K562 (cell line): Measurements from ENCODE around the gene BCAR3. TPM values are rescaled to one million over a fixed set of nuclear protein-coding genes. Genes with fewer than 3 reads are reported as not detected.
A peak's percentile ranks its signal among the peaks of the same experiment; 100 is the strongest.
"Not testable (repeated sequence)": the region's sequence is repeated elsewhere in the genome, so short reads cannot be mapped to it uniquely, and the experiment has no call there.

ENCODE experiments used
- ATAC-seq: fragments of 200-7000 bp; cut with Tn5 transposase; 3 replicates; pipeline ENCODE4 v1.9.1; 2020; ENCODE audit warnings: moderate library complexity
- BruUV-seq: library from RNA; stranded (reverse); fragments of 400-500 nt; replicated peaks from 2 replicates; lab custom pipeline; 2021; lab: Mats Ljungman, UMichigan
- CTCF ChIA-PET: fragments of 300-600 bp; formaldehyde crosslinking; extraction: SDS; loops from one replicate; lab custom pipeline; 2021; ENCODE audit warnings: low intra/inter-chr PET ratio; lab: Yijun Ruan, JAX
- POLR2A ChIA-PET: fragments of 300-600, 350-650 bp; sonication (Branson Sonifier 250); formaldehyde crosslinking; extraction: SDS; loops from one replicate; lab custom pipeline; 2021; ENCODE audit warnings: antibody characterized with exemption, inconsistent platforms; lab: Yijun Ruan, JAX
- DNase-seq, 4 experiments: peaks; one replicate each; pipeline versions ENCODE4 v3.0.0 to v3.0.0-alpha.2; 2011 to 2018; ENCODE audit warnings: low spot score in 3 of 4, mixed read lengths in 3 of 4; ENCODE audit errors: extremely low read depth in 1 of 4
- FAIRE-seq: peaks from 2 replicates; lab custom pipeline; 2011; peaks lifted over from hg19 to GRCh38; lab: Jason Lieb, UNC
- H2AFZ ChIP-seq: 2 replicates; pipeline ENCODE4 v1.6.0; 2011; ENCODE audit warnings: low read depth, low read length, control low read depth, inconsistent platforms
- H3K27ac ChIP-seq: fragments of 200-600 bp; 3 replicates; pipeline ENCODE4 v1.8.0; 2011; ENCODE audit warnings: low read depth, mild to moderate bottlenecking, control low read depth, inconsistent platforms, low read length, moderate library complexity, mixed read lengths; ENCODE audit errors: extremely low read depth
- H3K27me3 ChIP-seq, 2 experiments: fragments of 300-600 bp in 1 of 2; 2 replicates in 1 of 2; 3 replicates in 1 of 2; pipeline versions ENCODE4 v1.6.0 to v1.8.0; 2011; ENCODE audit warnings: inconsistent platforms in 2 of 2, low read length in 2 of 2, mild to moderate bottlenecking in 1 of 2, mixed read lengths in 1 of 2, moderate library complexity in 1 of 2; ENCODE audit not compliant: control insufficient read depth in 2 of 2, insufficient read depth in 2 of 2
- H3K36me3 ChIP-seq: fragments of 300-600 bp; 3 replicates; pipeline ENCODE4 v1.8.0; 2011; ENCODE audit warnings: mild to moderate bottlenecking, low read length, inconsistent platforms; ENCODE audit not compliant: control insufficient read depth, insufficient read depth
- H3K4me1 ChIP-seq, 2 experiments: fragments of 200-600 bp in 1 of 2; replicated peaks in 1 of 2; 2 replicates in 1 of 2; 3 replicates in 1 of 2; pipeline versions ENCODE4 v1.5.1 to v1.8.0; 2011; ENCODE audit warnings: inconsistent platforms in 2 of 2, low read length in 2 of 2, mild to moderate bottlenecking in 1 of 2, mixed read lengths in 1 of 2, moderate library complexity in 1 of 2; ENCODE audit not compliant: control insufficient read depth in 2 of 2, insufficient read depth in 2 of 2
- H3K4me2 ChIP-seq: 2 replicates; pipeline ENCODE4 v1.6.1; 2011; ENCODE audit warnings: low read length, control low read depth, inconsistent platforms, mixed read lengths; ENCODE audit not compliant: insufficient read depth
- H3K4me3 ChIP-seq: fragments of 200-600 bp; sonication (generic), shearing (Covaris generic); 2 replicates; pipeline ENCODE4 v1.5.1; 2016; ENCODE audit warnings: control low read depth, inconsistent platforms
- H3K79me2 ChIP-seq: fragments of 200-600 bp; 3 replicates; pipeline ENCODE4 v1.8.0; 2011; ENCODE audit warnings: low read length, inconsistent platforms; ENCODE audit not compliant: control insufficient read depth, insufficient read depth
- H3K9ac ChIP-seq, 2 experiments: 2 replicates each; pipeline versions ENCODE4 v1.6.0 to v1.6.1; 2011; ENCODE audit warnings: low read depth in 2 of 2, low read length in 2 of 2, control low read depth in 1 of 2, inconsistent platforms in 1 of 2, mild to moderate bottlenecking in 1 of 2, mixed read lengths in 1 of 2; ENCODE audit not compliant: insufficient read depth in 1 of 2
- H3K9me1 ChIP-seq: one replicate; pipeline ENCODE4 v1.6.0; 2011; ENCODE audit warnings: inconsistent platforms, mild to moderate bottlenecking, low read length, moderate library complexity; ENCODE audit not compliant: control insufficient read depth, insufficient read depth
- H3K9me3 ChIP-seq: replicated peaks from 2 replicates; pipeline ENCODE4 v1.5.1; 2011; ENCODE audit warnings: low read depth, low read length, inconsistent platforms; ENCODE audit not compliant: control insufficient read depth, insufficient read depth
- H4K20me1 ChIP-seq: replicated peaks from 2 replicates; pipeline ENCODE4 v1.6.1; 2011; ENCODE audit warnings: low read length, inconsistent platforms, mixed read lengths; ENCODE audit not compliant: control insufficient read depth, insufficient read depth
- ADNP ChIP-seq: fragments of 200-800 bp; sonication (Bioruptor generic); IDR thresholded peaks from 2 replicates; pipeline ENCODE4 v1.6.1; 2016; ENCODE audit warnings: missing genetic modification characterization, missing compliant biosample characterization
- CHD2 ChIP-seq: IDR thresholded peaks from 2 replicates; pipeline ENCODE4 v1.6.1; 2011; ENCODE audit warnings: low read depth, low read length
- FOXK1 ChIP-seq: sonication (generic); formaldehyde crosslinking; IDR thresholded peaks from 2 replicates; pipeline ENCODE4 v1.8.0; 2022; ENCODE audit warnings: missing genetic modification reagents, mild to moderate bottlenecking, borderline replicate concordance
- HES1 ChIP-seq: fragments of 450-650 bp; IDR thresholded peaks from 2 replicates; pipeline ENCODE4 v1.6.1; 2016; ENCODE audit warnings: low read depth, mild to moderate bottlenecking, moderate library complexity
- OTX1 ChIP-seq: fragments of 450-650 bp; formaldehyde crosslinking; IDR thresholded peaks from 2 replicates; pipeline ENCODE4 v1.4.0; 2022; ENCODE audit warnings: mild to moderate bottlenecking
- RBM14 ChIP-seq: fragments of 200-400 bp; formaldehyde crosslinking; IDR thresholded peaks from 2 replicates; pipeline ENCODE4 v1.6.1; 2018; ENCODE audit warnings: low read depth, mild to moderate bottlenecking, low read length, moderate library complexity, borderline replicate concordance; ENCODE audit not compliant: insufficient read depth
- TFAP4 ChIP-seq: sonication (generic); formaldehyde crosslinking; IDR thresholded peaks from 2 replicates; pipeline ENCODE4 v1.8.0; 2022; ENCODE audit warnings: missing genetic modification reagents, mild to moderate bottlenecking, moderate library complexity, borderline replicate concordance
- ZC3H11A ChIP-seq: IDR thresholded peaks from 2 replicates; pipeline ENCODE4 v1.6.1; 2012; ENCODE audit warnings: low read depth, low read length, improper control_type of control experiment
- ZNF79 ChIP-seq: fragments of 250-450 bp; sonication (Bioruptor Pico); IDR thresholded peaks from 2 replicates; pipeline ENCODE4 v1.4.0; 2020; ENCODE audit warnings: low read depth, mild to moderate bottlenecking, moderate library complexity
- WGBS: fragments of 100-300 bp; shearing (Covaris generic); methylation state at CpG from one replicate; pipeline ENCODE4 v1.1.6; 2016; ENCODE audit warnings: low coverage, mixed read lengths; ENCODE audit not compliant: insufficient coverage; ENCODE audit errors: missing lambda C conversion rate; 5-methylcytosine and 5-hydroxymethylcytosine counted together
- in situ Hi-C: fragments of 300-500 bp; cut with MboI; formaldehyde crosslinking; loops from 4 replicates; pipeline ENCODE4 v1.15.0; 2018; ENCODE audit warnings: inconsistent platforms, mixed read lengths
- intact Hi-C: fragments of 100-400 bp; cut with micrococcal nuclease; formaldehyde crosslinking; loops from 2 replicates; pipeline ENCODE4 v1.14.2; 2022
- polyA plus RNA-seq, 8 experiments: library from polyadenylated mRNA; depleted of rRNA in 4 of 8; stranded (reverse) in 5 of 8; unstranded in 3 of 8; fragments of >200 nt; fragmentation: Nextera tagmentation in 2 of 8; fragmentation: Illumina TruSeq in 1 of 8; extraction: Ambion mirVana in 2 of 8; extraction: Trizol in 1 of 8; gene quantifications; 2 replicates each; pipeline versions ENCODE4 v1.2.1 to v1.2.3, GENCODE V29; 2011 to 2014; ENCODE audit warnings: inconsistent platforms in 1 of 8, missing spikeins in 1 of 8
- total RNA-seq, 7 experiments: library from RNA; depleted of rRNA in 6 of 7; stranded (reverse); fragments of >200 nt in 6 of 7; fragmentation: Illumina TruSeq in 2 of 7; extraction: Trizol in 2 of 7; gene quantifications; 2 replicates each; pipeline versions ENCODE4 v1.2.1 to v1.2.3, GENCODE V29; 2011 to 2021; ENCODE audit warnings: low replicate concordance in 1 of 7

BCAR3 gene
- total and polyA plus RNA-seq, 9 of the 15 experiments (the other 6 are each of a cell fraction or from before 2014, with no cell fraction given): 1.8 to 6.3 (median 3.8) TPM

- POLR2A ChIA-PET: interaction anchor here (1.2 kb wide), 1 partner anchor 20 kb away, joined by 3 read pairs; no protein-coding TSS in a partner anchor
- H3K9ac ChIP-seq, H4K20me1 ChIP-seq, ATAC-seq, intact Hi-C loops, H3K4me3 ChIP-seq, CTCF ChIA-PET, H3K27ac ChIP-seq, FAIRE-seq, H3K9me3 ChIP-seq, in situ Hi-C loops, H3K79me2 ChIP-seq, H2AFZ ChIP-seq, H3K36me3 ChIP-seq, BruUV-seq, DNase-seq, H3K9me1 ChIP-seq, H3K4me1 ChIP-seq, H3K4me2 ChIP-seq: not testable (repeated sequence)
- 8% methylated on average over 5 of the region's 5 CpGs for WGBS
- H3K27me3 ChIP-seq: peaks cover 9 to 33% of the 10 kb centered on the region in 2 experiments; a peak in 4 of 5 replicates
- TF ChIP-seq ADNP (tag): peak; percentile 36; the same call in 1 of the 2 replicates
Observed at GRCh38 chr1:93650159-93650558, 31.5 kb downstream of the BCAR3 start.

GRCh38 chr1:93649231-93649630, 32.4 kb downstream of the BCAR3 start:
- no peak for TF ChIP-seq CHD2
- no peak for TF ChIP-seq ZC3H11A
- TF ChIP-seq TFAP4 (CRISPR knock-in tag): no peak
- no peak for TF ChIP-seq OTX1 (CRISPR knock-in tag)
- TF ChIP-seq ZNF79 (CRISPR knock-in tag): no peak
- no peak for TF ChIP-seq HES1
- no peak for TF ChIP-seq FOXK1
- TF ChIP-seq RBM14: no peak
- H2AFZ ChIP-seq: no peak overlapping the region
- no peak overlapping the region for H3K9ac ChIP-seq
- H3K27ac ChIP-seq: no peak overlapping the region
- H3K4me1 ChIP-seq: no peaks in the 10 kb centered on the region
- no peaks in the 10 kb centered on the region for H3K36me3 ChIP-seq
- no peak for ATAC-seq
- no peak overlapping the region for H3K4me2 ChIP-seq
- no peaks in the 10 kb centered on the region for H3K79me2 ChIP-seq
- intact Hi-C loops: no loop called here
- peaks cover 8 to 29% of the 10 kb centered on the region in 2 experiments; a peak in 4 of 5 replicates for H3K27me3 ChIP-seq
- ChIA-PET CTCF (no interaction called here), POLR2A (no interaction called here)
- no peaks in the 10 kb centered on the region for H3K9me1 ChIP-seq
- DNase-seq: no peak
- H3K4me3 ChIP-seq: no peak overlapping the region
- H4K20me1 ChIP-seq: no peaks in the 10 kb centered on the region
- in situ Hi-C loops: no loop called here
- BruUV-seq: no TSS peak
- no peaks in the 10 kb centered on the region for H3K9me3 ChIP-seq
- FAIRE-seq: no peak
